GM21528 (cell line): Measurements from ENCODE around the gene XIRP1.
A peak's percentile ranks its signal among the peaks of the same experiment; 100 is the strongest.
"Not testable (repeated sequence)": the region's sequence is repeated elsewhere in the genome, so short reads cannot be mapped to it uniquely, and the experiment has no call there.

Experiments
- ATAC-seq: cut with Tn5 transposase; IDR thresholded peaks from one replicate; pipeline ENCODE4 v1.9.1; 2021; ENCODE audit warnings: mild to moderate bottlenecking, moderate library complexity; ENCODE audit not compliant: unreplicated experiment, low FRiP score

Gene XIRP1

DNA sequence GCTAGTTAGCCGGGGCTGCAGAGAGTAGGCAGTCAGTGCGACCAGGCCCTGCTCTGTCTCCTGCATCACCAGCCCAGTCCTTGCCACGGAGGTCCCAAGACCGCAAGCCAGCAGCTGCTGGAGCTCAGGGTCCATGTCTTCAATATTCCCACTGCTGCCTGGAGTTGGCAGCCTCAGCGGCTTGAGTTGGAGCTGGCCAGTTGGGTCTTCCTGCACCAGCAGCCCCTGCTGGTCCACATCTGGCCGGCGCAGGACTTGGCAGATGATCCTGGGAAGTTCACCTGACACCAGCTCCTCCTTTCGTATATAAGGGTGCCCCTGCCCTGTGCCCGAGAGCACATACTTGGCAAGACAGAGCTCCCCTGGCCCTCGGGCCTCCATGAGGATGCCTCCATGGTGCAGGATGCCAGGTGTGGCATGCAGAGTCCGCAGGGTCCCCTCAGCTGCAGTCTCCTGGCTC lies 5.7 kb downstream of the XIRP1 start:
- no peak for ATAC-seq

DNA sequence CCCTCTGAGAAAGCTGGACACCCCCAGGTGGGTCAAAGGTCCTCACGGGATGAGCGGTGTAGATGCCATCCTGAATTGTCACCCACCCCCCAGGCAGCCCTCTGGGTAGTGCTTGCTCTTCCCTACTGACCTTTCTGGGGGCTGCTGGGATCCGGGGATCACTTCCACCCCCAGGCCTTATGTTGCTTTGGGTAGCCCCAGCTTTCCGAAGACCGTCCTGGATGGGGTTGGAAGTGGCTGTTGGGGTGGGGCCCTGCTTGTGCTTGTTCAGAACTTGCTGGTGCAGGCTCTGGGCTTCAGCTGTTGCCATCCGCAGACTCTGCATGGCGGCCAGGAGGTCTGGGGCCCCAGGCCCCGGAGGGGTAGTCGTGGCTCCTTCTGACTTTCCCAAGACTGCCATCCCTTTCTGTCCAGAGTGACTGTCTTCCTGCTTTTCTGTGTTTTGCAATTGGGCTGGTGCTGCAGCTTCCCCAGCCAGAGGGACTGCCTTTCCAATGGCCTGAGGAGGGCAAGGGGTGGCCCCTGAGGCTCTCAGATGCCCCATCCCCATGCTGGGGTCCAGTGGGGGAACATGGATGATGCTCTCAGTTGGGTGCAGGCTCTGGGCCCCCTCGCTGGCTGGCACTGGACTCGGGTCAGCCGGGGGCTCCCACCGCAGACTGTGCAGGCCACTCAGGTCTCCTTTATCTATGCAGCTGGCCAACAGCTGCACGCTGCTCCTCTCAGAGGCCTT lies 6.3 kb downstream of the XIRP1 start:
- no peak for ATAC-seq

DNA sequence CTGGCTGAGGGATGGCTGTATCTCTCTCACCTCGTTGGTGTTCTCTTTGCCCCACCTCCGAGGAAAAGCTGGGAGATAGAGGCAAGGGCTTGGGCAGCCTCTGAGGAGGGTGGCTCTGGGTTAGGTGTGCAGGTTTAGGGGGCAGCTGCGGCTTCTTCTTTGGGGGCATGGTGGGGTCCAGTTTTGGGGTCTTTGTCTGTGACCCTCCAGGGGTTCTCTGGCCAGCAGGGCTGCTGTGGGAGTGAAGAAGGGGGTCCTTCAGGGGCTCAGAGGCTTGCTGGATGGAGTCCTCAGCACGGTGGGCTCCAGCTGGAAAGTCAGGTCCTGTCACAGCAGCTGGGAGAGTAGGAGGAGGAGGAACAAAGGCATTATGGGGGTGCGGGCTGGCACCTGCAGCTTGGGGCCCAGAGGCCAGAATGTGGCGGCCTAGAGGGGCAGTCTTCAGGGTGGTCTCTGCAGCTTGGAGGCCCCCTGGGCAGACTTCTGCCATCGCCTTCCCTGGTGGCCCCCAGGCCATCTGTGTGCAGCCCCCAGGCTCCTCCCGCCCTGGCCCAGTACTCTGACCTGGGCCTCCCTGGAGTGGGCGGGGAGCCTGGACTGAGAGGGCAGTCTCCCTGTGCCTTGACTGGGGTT lies 7.0 kb downstream of the XIRP1 start:
- no peak for ATAC-seq

DNA sequence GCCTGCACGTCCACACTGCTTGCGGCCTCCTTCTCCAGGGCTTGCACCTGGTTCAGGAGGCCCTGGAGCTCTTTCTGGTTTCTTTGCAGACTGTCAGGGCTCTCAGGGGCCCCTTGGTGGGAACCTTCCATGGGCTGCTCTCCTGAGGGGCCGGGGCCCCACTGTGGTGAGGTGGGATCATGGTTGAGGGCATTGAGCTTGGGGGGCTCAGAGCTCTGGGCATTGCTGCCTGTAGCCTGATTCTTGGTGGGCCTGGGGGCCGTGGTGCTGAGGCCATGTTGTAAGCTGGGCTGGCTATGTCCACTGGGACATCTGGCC lies 7.5 kb downstream of the XIRP1 start:
- no peak for ATAC-seq

DNA sequence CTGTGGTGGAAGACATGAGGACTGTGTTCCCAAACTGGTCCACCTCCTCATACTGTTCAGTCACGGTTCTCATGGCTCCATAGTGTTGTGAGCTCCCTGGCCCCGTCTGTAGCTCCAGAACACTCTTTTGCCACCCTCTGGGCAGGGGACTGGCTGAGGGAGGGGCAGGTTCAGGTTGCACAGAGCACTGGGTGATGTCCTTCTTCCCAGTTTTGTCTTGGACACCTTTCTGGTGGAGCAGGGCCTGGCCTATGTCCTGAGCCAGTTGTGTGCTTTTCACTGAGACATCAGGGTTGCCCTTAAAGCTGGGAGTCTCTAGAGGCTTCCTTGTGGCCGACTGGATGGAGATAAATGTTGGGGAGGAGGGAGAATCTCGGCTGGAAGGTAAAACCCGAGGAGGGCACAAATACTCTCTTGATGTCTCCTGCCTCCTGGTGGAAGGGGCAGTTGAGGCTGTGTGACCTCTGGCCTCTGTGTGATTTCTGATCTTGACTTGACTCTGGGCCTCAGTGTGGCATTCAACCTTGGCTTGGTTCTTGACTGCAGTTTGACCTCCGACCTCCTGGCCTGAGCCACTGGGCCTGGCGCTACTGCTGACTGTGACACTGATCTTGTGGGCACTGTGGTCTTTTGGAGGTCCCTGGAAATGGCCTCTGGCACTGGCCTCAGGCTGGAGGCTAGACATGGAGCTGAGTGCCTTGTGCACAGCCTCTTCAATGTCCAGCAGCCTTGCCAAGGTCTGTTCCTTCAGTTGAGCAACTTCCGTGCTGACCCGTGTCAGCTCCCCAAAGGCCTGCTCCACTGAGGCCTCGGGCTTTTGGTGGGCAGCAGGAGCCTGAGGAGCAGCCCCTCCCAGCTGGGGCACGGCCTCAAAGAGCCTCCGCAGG lies 8.1 kb downstream of the XIRP1 start:
- no peak for ATAC-seq

DNA sequence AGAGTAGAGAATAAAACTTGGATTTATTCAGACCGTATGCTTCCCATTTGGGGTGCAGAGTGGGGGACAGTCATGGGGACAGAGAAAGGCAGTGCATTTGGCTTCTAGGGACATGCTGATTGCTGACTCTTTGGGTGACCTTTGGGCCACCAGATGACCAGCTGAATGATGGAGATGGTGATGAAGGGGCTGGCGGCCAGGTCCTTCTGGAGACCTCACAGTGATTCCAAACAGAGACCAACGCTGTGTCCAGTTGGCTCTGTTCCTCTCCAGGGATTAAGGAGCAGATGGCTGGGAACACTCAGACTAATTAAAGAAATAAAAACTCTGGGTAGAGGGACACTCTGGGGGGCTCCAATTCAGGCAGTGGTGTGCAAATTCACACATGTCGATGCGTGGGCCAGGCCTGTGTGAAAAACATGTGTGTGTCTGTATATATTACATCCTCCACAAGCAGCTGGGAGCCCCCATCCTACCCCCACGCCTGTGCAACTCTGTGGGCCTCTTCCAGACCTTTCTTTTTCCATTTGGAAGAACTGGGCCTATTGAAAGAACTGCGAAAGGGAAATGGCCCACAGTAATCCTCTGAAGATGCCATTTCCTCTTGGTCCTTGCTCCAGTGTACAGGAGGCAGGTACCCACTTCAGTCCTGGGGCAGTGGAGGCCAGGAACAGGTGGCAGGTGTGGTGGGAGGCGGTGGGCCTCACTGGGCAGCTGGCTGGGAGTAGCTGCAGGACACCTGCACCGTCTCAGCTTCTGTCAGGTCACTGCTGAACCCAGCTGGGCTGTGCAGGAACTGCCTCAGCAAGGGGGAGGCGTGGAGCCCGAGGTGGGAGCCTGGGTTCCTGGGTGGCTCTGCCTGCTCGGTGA lies 8.9 kb downstream of the XIRP1 start:
- no peak for ATAC-seq

DNA sequence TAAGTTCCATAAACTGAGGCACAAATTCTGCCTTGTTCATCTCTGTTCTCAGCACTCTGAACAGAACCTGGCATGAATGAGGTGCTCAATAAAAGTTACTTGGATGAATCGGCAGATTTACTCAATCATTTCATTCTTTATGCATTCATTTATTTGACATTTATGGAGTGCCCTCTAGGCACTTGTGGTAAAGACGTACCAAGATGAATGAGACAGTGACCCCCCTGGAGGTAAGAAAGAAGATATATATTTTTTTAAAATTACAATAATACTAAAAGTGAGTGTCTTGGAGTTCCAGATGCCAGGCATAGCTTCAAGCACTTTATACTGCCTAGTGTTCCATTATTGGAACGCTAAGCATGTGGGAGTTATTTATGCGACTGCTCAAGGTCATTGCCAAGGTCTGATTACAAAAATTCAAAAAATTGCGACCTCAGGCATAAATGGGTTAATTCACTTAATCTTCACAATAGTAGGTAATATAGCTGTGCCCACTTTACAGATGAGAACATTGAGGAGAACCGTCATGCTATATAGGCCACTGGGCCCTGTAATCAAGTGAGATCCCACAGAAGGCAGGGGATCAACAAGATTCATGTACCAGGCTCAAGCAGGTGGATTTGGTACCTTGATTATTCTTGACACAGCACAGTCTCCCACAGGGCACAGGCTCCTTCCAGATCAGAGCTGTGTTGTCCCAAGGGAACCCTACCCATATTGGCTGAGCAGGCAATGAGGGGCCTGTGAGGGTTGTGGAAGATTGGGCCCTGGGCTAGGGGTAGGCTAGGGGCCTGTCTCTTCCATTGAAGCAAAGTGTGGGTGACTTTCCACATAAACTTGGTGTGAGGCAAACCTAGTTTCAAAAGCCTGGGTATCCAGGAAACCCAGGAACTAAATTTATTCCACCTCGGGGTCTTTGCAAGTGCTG lies 10.7 kb downstream of the XIRP1 start:
- no peak for ATAC-seq

DNA sequence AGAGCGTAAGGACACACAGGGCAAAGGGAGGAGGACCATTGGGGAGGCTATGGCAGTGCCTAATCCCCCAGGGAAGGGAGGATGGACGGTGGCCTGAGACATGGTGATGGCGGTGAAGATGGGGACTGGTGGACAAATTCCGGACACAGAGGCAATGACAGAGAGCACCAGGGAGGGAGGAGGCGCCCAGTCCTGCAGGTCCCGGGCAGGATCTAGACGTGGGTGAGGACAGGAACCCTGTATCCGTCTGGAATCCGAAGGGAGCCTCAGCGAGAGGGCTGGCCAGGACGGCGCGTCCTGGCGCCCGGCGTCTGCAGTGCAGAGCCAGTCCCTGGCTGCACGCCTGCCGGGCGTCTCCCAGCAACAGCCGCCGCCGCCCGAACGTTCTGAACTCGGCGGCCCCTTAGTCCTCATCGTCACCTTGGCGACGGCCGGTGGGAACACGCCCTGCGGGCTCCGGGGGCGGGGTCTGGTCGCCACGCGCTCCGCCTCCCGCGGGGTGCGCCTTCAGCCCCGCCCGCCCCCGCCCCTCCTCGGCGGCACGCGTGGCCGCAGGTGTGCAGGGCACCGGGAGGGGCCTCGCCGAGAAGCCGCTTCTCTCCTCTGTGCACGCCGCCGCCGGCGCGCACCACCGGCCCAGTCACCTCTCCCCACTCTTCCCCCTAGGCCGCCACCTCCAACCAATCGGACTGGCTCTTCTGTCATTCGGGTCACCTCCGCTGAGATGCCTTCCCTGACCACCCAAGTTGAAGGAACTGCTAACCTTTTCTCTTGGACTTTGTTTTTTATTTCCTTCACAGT lies 11.6 kb downstream of the XIRP1 start:
- peak; percentile 90 for ATAC-seq

DNA sequence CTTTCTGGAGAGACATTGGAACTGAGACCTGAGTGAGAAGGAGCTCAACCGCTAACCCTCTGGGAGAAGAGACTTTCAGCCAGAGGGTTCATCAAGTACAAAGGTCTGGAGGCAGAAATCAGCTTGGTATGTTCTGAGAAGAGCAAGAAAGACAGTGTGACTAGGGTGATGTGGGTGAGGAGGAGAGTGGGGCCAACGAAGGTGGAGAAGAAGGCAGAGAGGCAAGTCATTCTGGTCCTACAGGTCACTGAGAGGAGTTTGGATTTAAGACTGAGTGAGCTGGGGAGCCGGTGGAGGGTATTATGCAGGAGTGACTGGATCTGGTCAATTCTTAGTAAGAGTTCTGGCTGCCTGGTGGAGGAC lies 12.2 kb downstream of the XIRP1 start:
- ATAC-seq: no peak

DNA sequence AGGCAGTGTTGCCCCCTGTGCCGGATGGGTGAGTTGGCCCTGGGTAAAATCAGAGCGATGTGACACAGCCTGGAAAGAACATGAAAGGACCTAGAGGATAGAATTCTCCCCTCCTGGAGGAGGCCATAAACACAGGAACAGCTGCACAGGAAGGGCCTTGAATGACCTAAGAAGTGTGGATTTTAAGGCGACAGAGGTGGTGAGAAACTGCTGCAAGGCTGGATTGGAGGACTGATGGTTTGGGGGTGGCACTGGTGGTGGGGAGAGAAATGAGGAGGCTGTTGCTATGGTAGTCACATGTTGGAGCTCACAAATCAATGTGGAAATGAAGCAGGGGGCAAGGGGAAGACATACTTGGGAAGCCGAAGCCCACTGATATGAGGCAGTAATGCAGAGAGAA lies 13.8 kb downstream of the XIRP1 start:
- no peak for ATAC-seq

DNA sequence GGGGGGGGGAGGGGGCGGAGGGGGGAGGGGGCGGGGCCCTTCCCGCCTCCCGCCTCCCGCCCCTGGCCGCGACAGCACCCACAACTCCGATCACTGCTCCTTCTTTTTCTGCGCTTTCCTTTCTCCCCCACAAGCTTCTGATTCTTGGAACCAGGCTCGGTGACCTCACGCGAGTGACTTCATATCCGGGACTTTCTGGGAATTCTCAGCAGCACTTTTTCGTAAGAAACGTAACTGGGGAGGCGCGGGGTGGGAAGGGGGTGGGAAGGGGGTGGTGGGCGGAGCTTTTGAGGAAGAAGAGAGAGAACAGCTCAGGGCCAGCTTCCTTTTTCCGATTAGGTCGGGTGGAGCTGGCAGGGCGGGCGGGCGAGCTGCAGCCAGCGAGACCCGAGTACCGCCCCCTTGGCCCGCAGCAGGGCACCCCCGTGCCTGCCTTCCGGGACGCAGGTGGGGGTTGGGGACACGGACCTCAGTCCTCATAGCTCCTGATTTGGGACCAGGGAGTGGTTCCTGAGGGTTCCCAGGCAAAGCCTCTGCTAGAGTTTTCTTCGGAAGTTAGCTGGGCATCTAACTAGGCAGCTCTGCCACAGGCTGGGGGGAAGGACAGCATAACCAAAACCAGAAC lies 14.6 kb downstream of the XIRP1 start:
- ATAC-seq: no peak

DNA sequence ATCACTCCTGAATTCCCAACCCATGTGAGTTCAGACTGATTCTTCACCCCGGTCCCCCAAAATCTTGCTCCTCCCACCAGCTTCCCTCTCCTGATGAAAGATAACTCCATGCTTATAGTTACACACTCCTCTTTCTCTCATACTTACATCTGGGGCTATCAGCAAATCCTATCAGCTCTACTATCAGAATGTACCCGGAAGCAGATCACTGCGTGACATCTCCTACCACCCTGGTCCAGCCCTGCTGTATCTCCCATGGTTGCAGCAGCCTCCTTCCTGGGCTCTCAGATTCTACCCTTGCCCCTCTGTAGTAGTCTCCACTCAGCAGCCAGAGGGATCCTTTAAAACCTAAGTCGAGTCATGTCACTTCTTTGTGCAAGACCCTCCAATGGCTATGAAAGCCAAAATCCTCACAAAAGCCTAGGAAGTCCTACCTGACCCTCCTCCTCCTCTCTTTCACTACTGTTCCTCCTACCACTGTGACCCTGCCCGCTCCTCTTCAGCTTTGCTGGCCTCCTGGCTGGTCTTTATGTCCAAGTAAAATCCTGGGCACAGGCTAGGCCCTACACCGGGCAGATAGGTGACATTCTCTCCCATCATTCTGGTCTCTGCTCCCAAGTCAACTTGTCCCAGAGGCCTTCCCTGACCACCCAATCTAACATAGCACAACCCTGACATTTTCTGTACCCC lies 16.2 kb downstream of the XIRP1 start:
- ATAC-seq: no peak

DNA sequence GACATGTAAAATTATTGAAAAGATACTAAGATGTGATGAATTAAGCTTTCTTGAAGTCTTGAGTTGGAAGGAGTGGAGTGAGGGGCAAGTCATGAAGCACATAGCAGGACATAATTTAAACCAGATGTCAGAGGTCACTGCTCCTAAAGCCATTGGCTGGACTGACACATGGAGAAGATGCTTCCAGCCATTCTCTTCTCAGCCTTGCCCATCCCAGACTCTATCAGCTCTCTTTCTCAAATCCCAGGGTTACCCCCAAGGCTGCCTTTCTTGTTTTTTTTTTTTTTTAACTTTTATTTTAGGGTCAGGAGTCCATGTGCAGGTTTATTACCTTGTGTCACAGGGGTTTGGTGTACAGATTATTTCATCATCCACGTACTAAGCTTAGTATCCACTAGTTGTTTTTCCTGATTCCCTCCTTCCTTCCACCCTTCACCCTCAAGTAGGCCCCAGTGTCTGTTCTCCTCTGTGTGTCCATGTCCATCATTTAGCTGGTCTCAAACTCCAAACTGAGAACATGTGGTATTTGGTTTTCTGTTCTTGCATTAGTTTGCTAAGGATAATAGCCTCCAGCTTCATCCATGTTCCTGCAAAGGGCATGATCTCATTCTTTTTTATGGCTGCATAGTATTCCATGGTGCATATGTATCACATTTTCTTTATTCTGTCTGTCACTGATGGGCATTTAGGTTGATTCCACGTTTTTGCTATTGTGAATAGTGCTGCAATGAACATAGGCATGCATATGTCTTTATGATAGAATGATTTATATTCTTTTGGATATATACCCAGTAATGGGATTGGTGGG lies 18.9 kb downstream of the XIRP1 start:
- ATAC-seq: no peak

DNA sequence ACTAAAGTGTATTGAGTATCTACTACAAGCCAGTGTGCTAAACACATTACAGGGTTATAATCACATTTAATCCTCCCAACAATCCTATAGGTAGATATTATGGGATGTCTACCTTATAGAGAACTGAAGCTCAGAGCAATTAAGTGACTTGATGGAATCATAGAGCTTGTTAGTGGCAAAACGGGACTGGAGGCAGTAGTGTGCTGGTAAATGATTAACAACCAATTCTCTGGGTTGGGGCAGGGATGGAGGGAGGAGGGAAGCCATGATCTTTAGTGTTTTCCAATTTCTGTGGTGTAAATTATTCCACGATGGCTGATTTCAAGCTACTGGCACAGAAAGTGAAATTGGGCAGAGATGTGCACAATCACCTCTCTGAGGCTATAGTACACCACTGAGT lies 20.5 kb downstream of the XIRP1 start:
- ATAC-seq: no peak

DNA sequence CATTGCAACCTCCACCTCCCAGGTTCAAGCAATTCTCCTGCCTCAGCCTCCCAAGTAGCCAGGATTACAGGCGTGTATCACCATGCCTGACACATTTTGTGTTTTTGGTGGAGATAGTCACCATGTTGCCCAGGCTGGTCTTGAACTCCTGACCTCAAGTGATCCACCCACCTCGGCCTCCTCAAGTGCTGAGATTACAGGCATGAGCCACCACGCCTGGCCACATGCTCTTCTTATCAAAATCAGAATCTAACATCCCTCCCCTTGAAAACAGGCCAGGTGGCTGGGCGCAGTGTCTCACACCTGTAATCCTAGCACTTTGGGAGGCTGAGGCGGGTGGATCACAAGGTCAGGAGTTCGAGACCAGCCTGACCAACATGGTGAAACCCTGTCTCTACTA lies 21.5 kb downstream of the XIRP1 start:
- ATAC-seq: not testable (repeated sequence)

DNA sequence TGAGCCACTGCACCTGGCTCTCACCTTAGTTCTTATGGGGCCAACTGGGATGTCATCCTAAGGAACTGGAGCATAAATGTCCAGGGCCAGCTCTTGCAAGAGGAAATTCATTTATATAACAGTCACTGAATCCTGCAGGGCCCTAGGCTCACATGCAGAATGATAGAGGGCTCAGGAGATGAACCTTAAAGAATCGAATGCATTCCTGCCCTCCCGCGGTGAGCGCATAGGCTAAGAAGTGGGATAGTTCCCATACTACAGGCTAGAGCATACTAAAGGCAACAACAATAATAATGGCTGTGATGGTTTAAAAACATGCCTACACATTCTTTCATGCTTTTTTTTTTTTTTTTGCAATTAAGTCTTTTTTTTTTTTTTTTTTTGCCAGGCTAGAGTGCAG lies 21.9 kb downstream of the XIRP1 start:
- ATAC-seq: no peak

DNA sequence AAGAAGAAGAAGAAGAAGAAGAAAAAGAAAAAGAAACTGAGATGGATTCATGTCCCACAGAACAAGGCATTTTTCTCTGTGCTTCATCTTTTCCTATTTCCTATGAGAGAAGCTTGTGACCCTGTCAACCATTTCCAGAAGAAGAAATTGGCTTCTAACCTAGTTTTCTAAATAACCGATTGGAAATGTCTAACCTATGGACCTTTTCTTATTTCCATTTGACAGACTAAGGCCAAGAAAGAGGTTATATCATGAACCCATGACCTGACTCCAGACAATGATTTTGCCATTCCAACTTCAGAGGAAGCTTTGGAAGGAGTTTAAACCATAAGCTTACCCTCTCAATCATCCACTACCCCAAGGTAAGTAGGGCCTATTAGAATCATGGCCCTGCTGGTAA lies 22.7 kb downstream of the XIRP1 start:
- ATAC-seq: no peak
